Neural progenitor cell (in vitro differentiated cells): ENCODE data around the gene ARHGAP29.

ENCODE experiments used
- EZH2 ChIP-seq: fragments of 200-600 bp; sonication (generic); IDR thresholded peaks from 2 replicates; pipeline ENCODE4 v1.6.1; 2017; ENCODE audit warnings: antibody characterized with exemption, mild to moderate bottlenecking, moderate library complexity
- EZH2phosphoT487 ChIP-seq: fragments of 200-600 bp; sonication (generic); IDR thresholded peaks from 2 replicates; pipeline ENCODE4 v1.6.1; 2017; ENCODE audit warnings: antibody characterized with exemption
- TF ChIP-seq, protein P1 (sequence below): fragments of 200-600 bp; sonication (generic); IDR thresholded peaks from 2 replicates; pipeline ENCODE4 v1.5.1; 2017; ENCODE audit warnings: antibody characterized with exemption, mild to moderate bottlenecking

DNA sequence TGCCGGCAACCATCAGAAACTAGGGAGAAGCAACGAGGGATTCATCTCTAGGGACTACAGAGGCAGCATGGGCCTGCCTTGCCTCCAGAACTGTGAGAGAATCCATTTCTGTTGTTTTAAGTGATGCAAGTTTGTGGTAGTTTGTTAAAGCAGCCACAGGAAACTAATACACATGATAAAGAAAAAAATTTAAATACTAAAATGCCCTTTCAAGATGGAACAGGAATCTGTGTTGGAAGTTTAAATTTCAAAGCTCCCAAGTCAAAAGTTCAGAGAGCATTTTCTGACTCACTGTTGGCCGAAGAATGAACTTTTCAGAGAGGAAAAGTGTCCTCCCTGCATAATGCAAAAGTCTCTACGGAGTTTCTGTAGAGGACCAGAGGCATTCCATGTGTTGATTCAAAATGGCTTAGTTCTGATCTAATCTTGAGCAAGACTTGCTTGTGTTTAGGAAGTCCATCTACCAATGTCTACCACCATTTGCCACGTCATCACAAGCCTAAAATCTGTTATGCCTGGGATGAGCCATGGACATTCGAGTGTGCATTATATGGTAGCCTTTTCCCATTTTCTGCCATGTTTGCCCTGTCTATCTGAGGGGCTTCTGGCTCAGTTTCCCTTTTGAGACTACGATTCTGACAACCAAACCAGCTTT, 22.4 kb upstream of the ARHGAP29 start:
- TF ChIP-seq EZH2 (no peak), EZH2phosphoT487 (no peak)
- TF ChIP-seq, protein P1, sequence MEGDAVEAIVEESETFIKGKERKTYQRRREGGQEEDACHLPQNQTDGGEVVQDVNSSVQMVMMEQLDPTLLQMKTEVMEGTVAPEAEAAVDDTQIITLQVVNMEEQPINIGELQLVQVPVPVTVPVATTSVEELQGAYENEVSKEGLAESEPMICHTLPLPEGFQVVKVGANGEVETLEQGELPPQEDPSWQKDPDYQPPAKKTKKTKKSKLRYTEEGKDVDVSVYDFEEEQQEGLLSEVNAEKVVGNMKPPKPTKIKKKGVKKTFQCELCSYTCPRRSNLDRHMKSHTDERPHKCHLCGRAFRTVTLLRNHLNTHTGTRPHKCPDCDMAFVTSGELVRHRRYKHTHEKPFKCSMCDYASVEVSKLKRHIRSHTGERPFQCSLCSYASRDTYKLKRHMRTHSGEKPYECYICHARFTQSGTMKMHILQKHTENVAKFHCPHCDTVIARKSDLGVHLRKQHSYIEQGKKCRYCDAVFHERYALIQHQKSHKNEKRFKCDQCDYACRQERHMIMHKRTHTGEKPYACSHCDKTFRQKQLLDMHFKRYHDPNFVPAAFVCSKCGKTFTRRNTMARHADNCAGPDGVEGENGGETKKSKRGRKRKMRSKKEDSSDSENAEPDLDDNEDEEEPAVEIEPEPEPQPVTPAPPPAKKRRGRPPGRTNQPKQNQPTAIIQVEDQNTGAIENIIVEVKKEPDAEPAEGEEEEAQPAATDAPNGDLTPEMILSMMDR: no peak
